Measurements from ENCODE around the gene C17orf75.

GRCh38 chr17:32350666-32351418 is 8.9 kb upstream of the C17orf75 start:
- no peak for TF ChIP-seq CTCF (conservative IDR thresholded peaks at IDR 0.05; ENCODE audit: low read depth, low read length)
- TF ChIP-seq POLR2A (IDR thresholded peaks at IDR 0.05; ENCODE audit: low read depth, low read length) = no peak
- TF ChIP-seq MAZ (IDR thresholded peaks at IDR 0.05; ENCODE audit: borderline replicate concordance, low read depth, low read length) = no peak
- no peak for TF ChIP-seq SMC3 (IDR thresholded peaks at IDR 0.05; ENCODE audit: low read depth, low read length)
- TF ChIP-seq BHLHE40 (IDR thresholded peaks at IDR 0.05; ENCODE audit: low read depth, low read length) = no peak
- TF ChIP-seq USF2 (IDR thresholded peaks at IDR 0.05; ENCODE audit: low read depth, low read length) = no peak
- TF ChIP-seq ELK1 (IDR thresholded peaks at IDR 0.05; ENCODE audit: borderline replicate concordance, low read depth, low read length) = no peak
- TF ChIP-seq MAFK (IDR thresholded peaks at IDR 0.05; ENCODE audit: low read depth, low read length) = no peak
- no peak for TF ChIP-seq MXI1 (IDR thresholded peaks at IDR 0.05; ENCODE audit: borderline replicate concordance, low read depth, low read length)
- TF ChIP-seq FOS (IDR thresholded peaks at IDR 0.05; ENCODE audit: low read depth, low read length) = no peak
- TF ChIP-seq RCOR1 (IDR thresholded peaks at IDR 0.05; ENCODE audit: insufficient replicate concordance, low read length) = no peak
- no peak for TF ChIP-seq RAD21 (IDR thresholded peaks at IDR 0.05; ENCODE audit: low read length)
- TF ChIP-seq CEBPB (IDR thresholded peaks at IDR 0.05; ENCODE audit: low read depth, low read length) = peak; percentile 28; the same call in 1 of the 2 replicates
- no peak for TF ChIP-seq RFX5 (IDR thresholded peaks at IDR 0.05; ENCODE audit: low read depth, low read length)
